ENCODE measurements around the gene PSMF1.

DNA sequence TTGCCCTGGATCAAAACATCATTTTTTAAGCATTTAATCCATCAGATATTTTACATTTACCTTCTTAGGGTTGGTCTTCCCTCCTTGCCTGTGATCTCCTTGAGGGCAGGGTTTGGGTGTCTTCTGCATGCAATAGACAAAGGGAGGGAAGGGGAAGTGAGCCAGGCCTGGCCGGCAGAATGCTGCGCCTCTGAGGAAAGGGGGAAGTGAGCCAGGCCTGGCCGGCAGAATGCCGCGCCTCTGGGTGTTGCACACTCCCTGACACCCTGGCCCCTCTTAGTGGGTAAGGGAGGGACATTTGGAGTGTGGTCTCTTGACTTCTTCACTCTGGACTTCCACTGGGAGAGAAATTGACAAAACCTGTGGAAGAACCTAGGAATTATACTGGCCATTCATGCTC is 12.4 kb downstream of the PSMF1 start:
- TF ChIP-seq, protein P1, sequence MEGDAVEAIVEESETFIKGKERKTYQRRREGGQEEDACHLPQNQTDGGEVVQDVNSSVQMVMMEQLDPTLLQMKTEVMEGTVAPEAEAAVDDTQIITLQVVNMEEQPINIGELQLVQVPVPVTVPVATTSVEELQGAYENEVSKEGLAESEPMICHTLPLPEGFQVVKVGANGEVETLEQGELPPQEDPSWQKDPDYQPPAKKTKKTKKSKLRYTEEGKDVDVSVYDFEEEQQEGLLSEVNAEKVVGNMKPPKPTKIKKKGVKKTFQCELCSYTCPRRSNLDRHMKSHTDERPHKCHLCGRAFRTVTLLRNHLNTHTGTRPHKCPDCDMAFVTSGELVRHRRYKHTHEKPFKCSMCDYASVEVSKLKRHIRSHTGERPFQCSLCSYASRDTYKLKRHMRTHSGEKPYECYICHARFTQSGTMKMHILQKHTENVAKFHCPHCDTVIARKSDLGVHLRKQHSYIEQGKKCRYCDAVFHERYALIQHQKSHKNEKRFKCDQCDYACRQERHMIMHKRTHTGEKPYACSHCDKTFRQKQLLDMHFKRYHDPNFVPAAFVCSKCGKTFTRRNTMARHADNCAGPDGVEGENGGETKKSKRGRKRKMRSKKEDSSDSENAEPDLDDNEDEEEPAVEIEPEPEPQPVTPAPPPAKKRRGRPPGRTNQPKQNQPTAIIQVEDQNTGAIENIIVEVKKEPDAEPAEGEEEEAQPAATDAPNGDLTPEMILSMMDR (IDR thresholded peaks at IDR 0.05) = no peak
- TF ChIP-seq EP300 (IDR thresholded peaks at IDR 0.05) (no peak), POLR2A (IDR thresholded peaks at IDR 0.05) (no peak)

Data from ovary (tissue), 3 donors.